GM19099 (cell line): ENCODE measurements around the gene TBX18.

Experiments
- POLR2A ChIP-seq: IDR thresholded peaks from 3 replicates; pipeline ENCODE4 v1.6.1; 2011; ENCODE audit warnings: low read depth; ENCODE audit not compliant: insufficient read length; ENCODE audit errors: extremely low read depth

Gene TBX18

GRCh38 chr6:84739866-84740208 is 24.6 kb downstream of the TBX18 start:
- no peak for TF ChIP-seq POLR2A

GRCh38 chr6:84738996-84739865 is 25.2 kb downstream of the TBX18 start:
- TF ChIP-seq POLR2A = no peak

- TF ChIP-seq POLR2A = no peak
These were observed 30.5 kb downstream of the TBX18 start for GRCh38 chr6:84733889-84734288.

GRCh38 chr6:84731901-84732300 is 32.5 kb downstream of the TBX18 start:
- no peak for TF ChIP-seq POLR2A

- no peak for TF ChIP-seq POLR2A
These were observed 33.0 kb downstream of the TBX18 start for GRCh38 chr6:84731401-84731800.

- no peak for TF ChIP-seq POLR2A
These were observed 35.8 kb downstream of the TBX18 start for GRCh38 chr6:84728602-84729001.

GRCh38 chr6:84719152-84719551 is 45.2 kb downstream of the TBX18 start:
- no peak for TF ChIP-seq POLR2A

GRCh38 chr6:84718038-84718955 is 46.1 kb downstream of the TBX18 start:
- no peak for TF ChIP-seq POLR2A

- TF ChIP-seq POLR2A = no peak
These were observed 55.3 kb downstream of the TBX18 start for GRCh38 chr6:84709121-84709520.

GRCh38 chr6:84707171-84707570 is 57.2 kb downstream of the TBX18 start:
- no peak for TF ChIP-seq POLR2A

- TF ChIP-seq POLR2A = no peak
These were observed 68.2 kb downstream of the TBX18 start for GRCh38 chr6:84696166-84696565.

GRCh38 chr6:84691978-84692623 is 72.3 kb downstream of the TBX18 start:
- TF ChIP-seq POLR2A = no peak

GRCh38 chr6:84688141-84688873 is 76.1 kb downstream of the TBX18 start:
- no peak for TF ChIP-seq POLR2A

- TF ChIP-seq POLR2A = no peak
These were observed 77.0 kb downstream of the TBX18 start for GRCh38 chr6:84687431-84687830.
